Peyer's patch (tissue), 4 donors: ENCODE measurements around the gene MIER2. TPM values are rescaled to one million over a fixed set of nuclear protein-coding genes. Genes with fewer than 3 reads are reported as not detected.

Experiments
- DNase-seq, 3 donors: peaks; one replicate each; pipeline ENCODE4 v3.0.0-alpha.2; 2017 to 2019
- H3K27ac ChIP-seq, 4 donors: fragments of 200-600 bp; sonication (generic); one replicate each; pipeline ENCODE4 v1.5.1; 2016 to 2019
- H3K27me3 ChIP-seq, 2 donors: fragments of 200-600 bp; sonication (generic); one replicate each; pipeline ENCODE4 v1.5.1; 2019
- H3K36me3 ChIP-seq, 3 donors: fragments of 200-600 bp; sonication (generic); one replicate each; pipeline ENCODE4 v1.5.1; 2016 to 2019
- H3K4me1 ChIP-seq, 4 donors: fragments of 200-600 bp; sonication (generic); one replicate each; pipeline ENCODE4 v1.5.1; 2016 to 2019
- H3K4me3 ChIP-seq, 4 donors: fragments of 200-600 bp; sonication (generic); 1 replicate in 3 of 4; 2 replicates in 1 of 4; pipeline ENCODE4 v1.5.1; 2016 to 2019; ENCODE audit warnings: mild to moderate bottlenecking in 1 of 4
- H3K9me3 ChIP-seq, 4 donors: fragments of 200-600 bp; sonication (generic); one replicate each; pipeline ENCODE4 v1.5.1; 2016 to 2019; ENCODE audit warnings: mild to moderate bottlenecking in 1 of 4
- CTCF ChIP-seq, 6 experiments: fragments of 450-650 bp in 4 of 6; fragments of 200-600 bp in 2 of 6; sonication (generic) in 1 of 6; IDR thresholded peaks; one replicate each; pipeline ENCODE4 v1.5.1; 2017 to 2019; ENCODE audit warnings: antibody characterized with exemption in 6 of 6, mild to moderate bottlenecking in 3 of 6, moderate library complexity in 1 of 6
- POLR2A ChIP-seq, 2 donors: fragments of 450-650 bp; IDR thresholded peaks; one replicate each; pipeline ENCODE4 v1.5.1; 2017; ENCODE audit warnings: antibody characterized with exemption in 2 of 2, mild to moderate bottlenecking in 2 of 2, moderate library complexity in 2 of 2
- total RNA-seq, 4 donors: library from RNA; depleted of rRNA; stranded (reverse); fragments of >200 nt; gene quantifications; one replicate each; pipeline ENCODE4 v1.1.0, GENCODE V29; 2016

MIER2 gene
- total RNA-seq, 4 donors from 2014 or later: 6.0 to 27.3 (median 20.9) TPM

GRCh38 chr19:343941-344624 lies 513 bp downstream of the MIER2 start:
- no peaks in the 10 kb centered on the region for H3K36me3 ChIP-seq
- H3K9me3 ChIP-seq: no peaks in the 10 kb centered on the region
- no peak for TF ChIP-seq CTCF (IDR thresholded peaks at IDR 0.05)
- no peak for TF ChIP-seq POLR2A (IDR thresholded peaks at IDR 0.05)
- no peak for DNase-seq
- H3K27ac ChIP-seq: peak overlapping the region; percentile 58 to 87 (median 77)
- H3K27me3 ChIP-seq: no peaks in the 10 kb centered on the region
- H3K4me1 ChIP-seq: peaks cover 0 to 46% (median 7%) of the 10 kb centered on the region in 4 donors
- peak overlapping the region; percentile 73 to 100 (median 96) for H3K4me3 ChIP-seq

GRCh38 chr19:343451-343931 lies 1.1 kb downstream of the MIER2 start:
- H3K9me3 ChIP-seq: no peaks in the 10 kb centered on the region
- H3K4me3 ChIP-seq: peak overlapping the region; percentile 73 to 100 (median 96)
- H3K4me1 ChIP-seq: peaks cover 0 to 46% (median 7%) of the 10 kb centered on the region in 4 donors
- H3K27ac ChIP-seq: peak overlapping the region; percentile 13 to 87 (median 70)
- DNase-seq: no peak
- H3K27me3 ChIP-seq: no peaks in the 10 kb centered on the region
- TF ChIP-seq CTCF (IDR thresholded peaks at IDR 0.05): no peak
- no peak for TF ChIP-seq POLR2A (IDR thresholded peaks at IDR 0.05)
- no peaks in the 10 kb centered on the region for H3K36me3 ChIP-seq

- DNase-seq: peak in 1 of 3 donors; percentile 76
- TF ChIP-seq POLR2A (IDR thresholded peaks at IDR 0.05) (no peak), CTCF (IDR thresholded peaks at IDR 0.05) (no peak)
- peaks cover 0 to 46% (median 7%) of the 10 kb centered on the region in 4 donors for H3K4me1 ChIP-seq
- no peaks in the 10 kb centered on the region for H3K27me3 ChIP-seq
- H3K9me3 ChIP-seq: no peaks in the 10 kb centered on the region
- peak overlapping the region in 3 of 4 donors; percentile 13 to 87 (median 81) for H3K27ac ChIP-seq
- H3K4me3 ChIP-seq: peak overlapping the region in 2 of 4 donors; percentile 93 to 98
- H3K36me3 ChIP-seq: no peaks in the 10 kb centered on the region
These were observed 1.7 kb downstream of the MIER2 start for GRCh38 chr19:342801-343421.

GRCh38 chr19:342128-342455 lies 2.5 kb downstream of the MIER2 start:
- Histone ChIP-seq H3K36me3 (no peaks in the 10 kb centered on the region), H3K9me3 (no peaks in the 10 kb centered on the region), H3K4me3 (peak overlapping the region in 1 of 4 donors; percentile 1), H3K27ac (peak overlapping the region in 1 of 4 donors; percentile 27), H3K27me3 (no peaks in the 10 kb centered on the region), H3K4me1 (peaks cover 0 to 46% (median 7%) of the 10 kb centered on the region in 4 donors)
- no peak for TF ChIP-seq POLR2A (IDR thresholded peaks at IDR 0.05)
- no peak for TF ChIP-seq CTCF (IDR thresholded peaks at IDR 0.05)
- DNase-seq: no peak

GRCh38 chr19:341386-342127 lies 3.0 kb downstream of the MIER2 start:
- H3K27ac ChIP-seq: no peak overlapping the region

More at GRCh38 chr19:341386-342127, 3.0 kb downstream of the MIER2 start:
- Histone ChIP-seq H3K4me3 (peak overlapping the region in 1 of 4 donors; percentile 1), H3K36me3 (no peaks in the 10 kb centered on the region), H3K27me3 (no peaks in the 10 kb centered on the region), H3K4me1 (peaks cover 0 to 46% (median 7%) of the 10 kb centered on the region in 4 donors), H3K9me3 (no peaks in the 10 kb centered on the region)
- TF ChIP-seq CTCF (IDR thresholded peaks at IDR 0.05) (no peak), POLR2A (IDR thresholded peaks at IDR 0.05) (no peak)
- DNase-seq: no peak
